Uterus (tissue), 4 donors: ENCODE results near the gene RNF166. TPM values are rescaled to one million over a fixed set of nuclear protein-coding genes. Genes with fewer than 3 reads are reported as not detected.
A peak's percentile ranks its signal among the peaks of the same experiment; 100 is the strongest.

ENCODE experiments used
- DNase-seq, 2 donors: peaks; one replicate each; pipeline ENCODE4 v3.0.0-alpha.2; 2019 to 2020
- H3K27ac ChIP-seq, 2 donors: fragments of 200-600 bp; sonication (generic); 1 replicate in 1 of 2; 2 replicates in 1 of 2; pipeline ENCODE4 v1.5.1; 2016 to 2018
- H3K27me3 ChIP-seq, 2 donors: fragments of 200-600 bp; sonication (generic); one replicate each; pipeline ENCODE4 v1.5.1; 2018 to 2019; ENCODE audit warnings: control low read depth in 1 of 2
- H3K36me3 ChIP-seq, 2 donors: fragments of 200-600 bp; sonication (generic); one replicate each; pipeline ENCODE4 v1.5.1; 2019; ENCODE audit warnings: control low read depth in 1 of 2
- H3K4me1 ChIP-seq, 2 donors: fragments of 200-600 bp; sonication (generic); one replicate each; pipeline ENCODE4 v1.5.1; 2018 to 2019; ENCODE audit warnings: control low read depth in 1 of 2
- H3K4me3 ChIP-seq, 2 donors: fragments of 200-600 bp; sonication (generic); 1 replicate in 1 of 2; 2 replicates in 1 of 2; pipeline ENCODE4 v1.5.1; 2018 to 2019; ENCODE audit warnings: mild to moderate bottlenecking in 1 of 2
- H3K9me3 ChIP-seq, 2 donors: fragments of 200-600 bp; sonication (generic); one replicate each; pipeline ENCODE4 v1.5.1; 2019; ENCODE audit warnings: control low read depth in 1 of 2
- POLR2A ChIP-seq, 2 donors: fragments of 450-650 bp; IDR thresholded peaks; one replicate each; pipeline ENCODE4 v1.6.1; 2016; ENCODE audit warnings: antibody characterized with exemption in 2 of 2, mild to moderate bottlenecking in 1 of 2, moderate library complexity in 1 of 2
- intact Hi-C: fragments of 100-400 bp; cut with DNase I; formaldehyde crosslinking; loops from one replicate; pipeline ENCODE4 v1.15.1; 2023; ENCODE audit warnings: low total_unique reads
- total RNA-seq, 4 donors: library from RNA; depleted of rRNA in 3 of 4; stranded (reverse); fragments of >200 nt in 3 of 4; gene quantifications; one replicate each; pipeline versions ENCODE4 v1.1.0 to v1.2.4, GENCODE V29; 2014 to 2023
- TF ChIP-seq, protein P1 (sequence below), 4 experiments: fragments of 200-600 bp in 2 of 4; fragments of 450-650 bp in 2 of 4; sonication (generic) in 2 of 4; IDR thresholded peaks; one replicate each; pipeline ENCODE4 v1.5.1; 2016 to 2019; ENCODE audit warnings: antibody characterized with exemption in 4 of 4, mild to moderate bottlenecking in 2 of 4, moderate library complexity in 1 of 4
- donor health status: DM: yes; HTN: yes; CAD: no.

The RNF166 gene
- total RNA-seq, 4 donors from 2014 or later, result 14.2 to 33.2 (median 20.0) TPM

DNA sequence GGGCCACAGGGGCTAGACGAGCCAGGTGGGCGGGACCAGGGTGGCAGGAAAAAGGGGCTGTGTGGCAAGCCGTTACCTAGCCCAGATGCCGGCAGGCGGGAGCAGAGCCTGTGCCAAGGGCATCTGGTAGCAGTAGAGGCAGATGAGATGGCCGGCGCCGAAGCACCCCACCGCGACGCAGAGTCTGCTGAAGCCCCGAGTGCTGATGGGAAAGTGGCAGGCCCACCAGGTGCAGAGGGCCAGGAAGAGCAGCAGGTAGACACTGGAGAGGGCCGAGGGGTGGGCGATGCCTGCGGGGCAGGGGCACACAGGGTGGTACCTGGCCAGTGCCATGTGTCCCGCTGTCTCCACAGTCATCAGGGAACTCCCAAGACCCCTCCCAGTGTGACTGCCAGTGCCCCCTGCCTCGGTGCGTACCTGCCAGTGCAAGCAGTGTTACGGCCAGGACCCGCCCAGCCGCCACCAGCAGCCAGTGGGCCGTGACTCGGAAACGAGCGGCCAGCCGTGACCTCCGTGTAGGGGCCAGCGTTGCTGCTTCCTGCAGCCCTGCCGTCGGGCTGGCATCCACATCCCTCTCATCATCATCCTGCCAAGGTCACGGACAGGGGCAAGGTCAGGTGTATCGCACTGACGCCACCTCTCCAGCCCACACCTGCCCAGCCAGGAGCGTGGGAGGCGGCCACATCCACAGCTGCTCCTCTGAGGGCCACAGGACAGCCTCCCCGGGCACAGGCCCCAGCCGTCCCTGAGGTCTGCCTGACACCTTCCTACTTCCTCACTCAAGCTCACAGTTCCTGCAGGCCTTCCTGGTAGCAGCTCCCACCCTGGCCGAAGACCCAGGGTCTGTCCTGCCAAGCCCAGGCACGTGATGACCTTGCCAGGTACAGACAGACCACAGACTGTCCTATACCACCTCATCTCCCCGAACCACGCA lies 32.2 kb upstream of the RNF166 start:
- no peak for DNase-seq
- TF ChIP-seq, protein P1, sequence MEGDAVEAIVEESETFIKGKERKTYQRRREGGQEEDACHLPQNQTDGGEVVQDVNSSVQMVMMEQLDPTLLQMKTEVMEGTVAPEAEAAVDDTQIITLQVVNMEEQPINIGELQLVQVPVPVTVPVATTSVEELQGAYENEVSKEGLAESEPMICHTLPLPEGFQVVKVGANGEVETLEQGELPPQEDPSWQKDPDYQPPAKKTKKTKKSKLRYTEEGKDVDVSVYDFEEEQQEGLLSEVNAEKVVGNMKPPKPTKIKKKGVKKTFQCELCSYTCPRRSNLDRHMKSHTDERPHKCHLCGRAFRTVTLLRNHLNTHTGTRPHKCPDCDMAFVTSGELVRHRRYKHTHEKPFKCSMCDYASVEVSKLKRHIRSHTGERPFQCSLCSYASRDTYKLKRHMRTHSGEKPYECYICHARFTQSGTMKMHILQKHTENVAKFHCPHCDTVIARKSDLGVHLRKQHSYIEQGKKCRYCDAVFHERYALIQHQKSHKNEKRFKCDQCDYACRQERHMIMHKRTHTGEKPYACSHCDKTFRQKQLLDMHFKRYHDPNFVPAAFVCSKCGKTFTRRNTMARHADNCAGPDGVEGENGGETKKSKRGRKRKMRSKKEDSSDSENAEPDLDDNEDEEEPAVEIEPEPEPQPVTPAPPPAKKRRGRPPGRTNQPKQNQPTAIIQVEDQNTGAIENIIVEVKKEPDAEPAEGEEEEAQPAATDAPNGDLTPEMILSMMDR (IDR thresholded peaks at IDR 0.05), result no peak
- no peak for TF ChIP-seq POLR2A (IDR thresholded peaks at IDR 0.05)
- H3K27ac ChIP-seq, result no peak overlapping the region
- no peak overlapping the region for H3K4me3 ChIP-seq
- H3K9me3 ChIP-seq, result no peaks in the 10 kb centered on the region
- intact Hi-C loops, result no loop called here
- H3K4me1 ChIP-seq, result peaks cover 0 to 3% of the 10 kb centered on the region in 2 donors
- H3K36me3 ChIP-seq, result no peaks in the 10 kb centered on the region
- no peaks in the 10 kb centered on the region for H3K27me3 ChIP-seq

DNA sequence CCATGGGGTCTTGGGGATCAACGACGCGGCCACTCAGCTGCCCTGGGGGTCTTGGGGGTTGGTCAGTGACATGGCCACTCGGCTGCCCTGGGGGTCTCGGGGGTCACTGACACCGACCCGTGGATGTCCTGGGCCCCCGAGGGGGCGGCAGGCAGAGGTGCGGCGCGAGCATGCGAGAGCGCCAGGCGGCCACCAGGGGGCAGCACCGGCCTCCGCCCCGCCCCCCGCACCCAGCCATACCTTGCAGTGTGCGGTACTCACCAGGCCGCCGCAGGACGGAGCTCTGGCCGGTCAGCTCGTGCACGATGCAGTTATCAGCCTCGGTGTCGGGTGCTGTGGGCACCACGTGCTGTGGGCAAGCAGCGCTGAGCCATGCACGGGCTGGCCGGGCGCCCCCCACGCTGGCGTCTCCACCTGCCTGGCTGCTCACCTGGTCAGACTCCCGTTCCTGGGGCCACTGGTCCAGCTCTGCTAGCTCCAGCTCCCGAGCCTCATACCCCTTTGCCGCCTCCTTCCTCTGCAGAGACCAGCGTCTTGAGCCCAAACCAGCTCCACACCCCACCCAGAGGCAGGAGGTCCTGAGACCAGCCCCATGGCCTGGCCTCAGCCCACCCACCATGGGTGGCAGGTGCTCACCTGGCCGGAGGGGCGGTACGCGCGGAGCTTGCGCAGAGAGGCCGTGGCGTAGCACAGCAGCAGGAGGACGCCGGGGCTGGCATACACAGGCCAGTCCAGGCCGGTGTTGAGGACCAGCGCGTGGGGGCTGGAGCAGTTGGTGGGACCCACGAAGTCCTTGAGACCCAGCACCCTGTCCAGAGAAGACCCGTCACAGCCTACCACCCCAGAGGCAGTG lies 31.3 kb upstream of the RNF166 start:
- peak in 1 of 2 donors; percentile 24 for TF ChIP-seq POLR2A (IDR thresholded peaks at IDR 0.05)
- TF ChIP-seq, protein P1 (IDR thresholded peaks at IDR 0.05), result peak; percentile 95 to 99 (median 98)
- peak; percentile 64 to 66 for DNase-seq
- intact Hi-C loops, result no loop called here
- no peak overlapping the region for H3K4me3 ChIP-seq
- H3K36me3 ChIP-seq, result no peaks in the 10 kb centered on the region
- peaks cover 0 to 3% of the 10 kb centered on the region in 2 donors for H3K4me1 ChIP-seq
- H3K27me3 ChIP-seq, result no peaks in the 10 kb centered on the region
- no peak overlapping the region for H3K27ac ChIP-seq
- H3K9me3 ChIP-seq, result no peaks in the 10 kb centered on the region

DNA sequence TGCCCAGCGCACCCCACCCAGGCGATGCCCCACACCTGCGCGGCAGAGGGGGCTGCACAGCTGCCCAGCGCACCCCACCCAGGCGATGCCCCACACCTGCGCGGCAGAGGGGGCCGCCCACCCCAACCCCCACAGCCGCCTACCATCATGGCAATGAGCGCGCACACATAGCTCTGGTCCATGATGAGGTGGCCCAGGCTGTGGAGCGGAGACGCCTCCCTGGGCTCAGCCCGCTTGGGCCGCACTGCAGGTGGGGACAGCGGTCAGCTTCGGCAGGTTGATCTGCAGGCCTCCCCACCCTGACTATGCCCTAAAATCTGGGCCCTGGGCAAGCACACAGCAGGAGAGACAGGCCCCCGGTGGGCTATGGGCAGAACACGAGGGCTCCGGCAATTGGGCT lies 30.3 kb upstream of the RNF166 start:
- H3K27me3 ChIP-seq, result no peaks in the 10 kb centered on the region
- no peaks in the 10 kb centered on the region for H3K9me3 ChIP-seq
- no peak overlapping the region for H3K27ac ChIP-seq
- H3K36me3 ChIP-seq, result no peaks in the 10 kb centered on the region
- intact Hi-C loops, result no loop called here
- DNase-seq, result no peak
- H3K4me3 ChIP-seq, result no peak overlapping the region
- TF ChIP-seq, protein P1 (IDR thresholded peaks at IDR 0.05), result no peak
- no peak for TF ChIP-seq POLR2A (IDR thresholded peaks at IDR 0.05)
- H3K4me1 ChIP-seq, result peaks cover 0 to 3% of the 10 kb centered on the region in 2 donors

DNA sequence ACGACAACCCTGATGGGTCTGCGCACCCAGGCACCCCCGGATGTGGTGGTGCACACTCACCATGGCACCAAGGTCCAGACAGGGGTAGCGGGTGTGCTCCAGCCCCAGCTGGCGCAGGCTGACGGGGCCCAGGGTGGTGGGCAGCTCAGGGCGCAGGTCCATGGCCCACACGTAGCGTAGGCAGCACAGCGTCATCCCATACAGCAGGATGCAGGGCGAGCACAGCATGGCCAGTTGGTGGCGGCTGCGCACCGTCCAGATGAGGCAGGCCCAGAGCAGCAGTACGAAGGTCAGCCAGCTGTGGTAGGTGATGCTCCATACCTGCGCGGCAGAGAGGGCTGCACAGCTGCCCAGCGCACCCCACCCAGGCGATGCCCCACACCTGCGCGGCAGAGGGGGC lies 29.9 kb upstream of the RNF166 start:
- DNase-seq, result no peak
- Histone ChIP-seq H3K4me1 (peaks cover 0 to 3% of the 10 kb centered on the region in 2 donors), H3K4me3 (no peak overlapping the region), H3K27ac (no peak overlapping the region), H3K36me3 (no peaks in the 10 kb centered on the region), H3K9me3 (no peaks in the 10 kb centered on the region), H3K27me3 (no peaks in the 10 kb centered on the region)
- no peak for TF ChIP-seq POLR2A (IDR thresholded peaks at IDR 0.05)
- TF ChIP-seq, protein P1 (IDR thresholded peaks at IDR 0.05), result no peak
- intact Hi-C loops, result no loop called here
